ENCODE measurements around the gene LAMA4.

LAMA4 gene

GRCh38 chr6:112231594-112232060 lies 22.7 kb downstream of the LAMA4 start:
- TF ChIP-seq CTCF (conservative IDR thresholded peaks at IDR 0.05; ENCODE audit: low read depth, low read length) = no peak
- Histone ChIP-seq H3K27me3 (ENCODE audit: insufficient read depth, low read depth) (no peaks in the 10 kb centered on the region), H3K79me2 (ENCODE audit: insufficient read depth, low read depth) (no peaks in the 10 kb centered on the region), H2AFZ (ENCODE audit: low read depth) (no peak overlapping the region), H3K9ac (no peak overlapping the region), H3K4me1 (ENCODE audit: low read depth, poor library complexity, severe bottlenecking) (no peaks in the 10 kb centered on the region), H3K27ac (no peak overlapping the region), H4K20me1 (ENCODE audit: insufficient read depth) (no peaks in the 10 kb centered on the region), H3K4me2 (no peak overlapping the region), H3K36me3 (ENCODE audit: insufficient read depth) (no peaks in the 10 kb centered on the region), H3K4me3 (IDR thresholded peaks at IDR 0.05; ENCODE audit: insufficient read depth, low read depth, low read length) (no peak overlapping the region)

- Histone ChIP-seq H3K4me2 (no peak overlapping the region), H4K20me1 (ENCODE audit: insufficient read depth) (no peaks in the 10 kb centered on the region), H3K36me3 (ENCODE audit: insufficient read depth) (no peaks in the 10 kb centered on the region), H3K9ac (no peak overlapping the region), H3K4me1 (ENCODE audit: low read depth, poor library complexity, severe bottlenecking) (no peaks in the 10 kb centered on the region), H3K4me3 (IDR thresholded peaks at IDR 0.05; ENCODE audit: insufficient read depth, low read depth, low read length) (no peak overlapping the region), H3K27ac (no peak overlapping the region), H2AFZ (ENCODE audit: low read depth) (no peak overlapping the region), H3K79me2 (ENCODE audit: insufficient read depth, low read depth) (no peaks in the 10 kb centered on the region), H3K27me3 (ENCODE audit: insufficient read depth, low read depth) (no peaks in the 10 kb centered on the region)
- TF ChIP-seq CTCF (conservative IDR thresholded peaks at IDR 0.05; ENCODE audit: low read depth, low read length) = no peak
These were observed 23.2 kb downstream of the LAMA4 start for GRCh38 chr6:112231164-112231563.

- no peak for TF ChIP-seq CTCF (conservative IDR thresholded peaks at IDR 0.05; ENCODE audit: low read depth, low read length)
- no peak overlapping the region for H3K4me2 ChIP-seq
- H4K20me1 ChIP-seq (ENCODE audit: insufficient read depth) = no peaks in the 10 kb centered on the region
- no peaks in the 10 kb centered on the region for H3K36me3 ChIP-seq (ENCODE audit: insufficient read depth)
- no peaks in the 10 kb centered on the region for H3K4me1 ChIP-seq (ENCODE audit: low read depth, poor library complexity, severe bottlenecking)
- no peaks in the 10 kb centered on the region for H3K27me3 ChIP-seq (ENCODE audit: insufficient read depth, low read depth)
- H2AFZ ChIP-seq (ENCODE audit: low read depth) = no peak overlapping the region
- H3K27ac ChIP-seq = no peak overlapping the region
- H3K4me3 ChIP-seq (IDR thresholded peaks at IDR 0.05; ENCODE audit: insufficient read depth, low read depth, low read length) = no peak overlapping the region
- H3K9ac ChIP-seq = no peak overlapping the region
- no peaks in the 10 kb centered on the region for H3K79me2 ChIP-seq (ENCODE audit: insufficient read depth, low read depth)
These were observed 25.7 kb downstream of the LAMA4 start for GRCh38 chr6:112228480-112229332.

- H2AFZ ChIP-seq (ENCODE audit: low read depth) = no peak overlapping the region
- no peaks in the 10 kb centered on the region for H4K20me1 ChIP-seq (ENCODE audit: insufficient read depth)
- H3K27me3 ChIP-seq (ENCODE audit: insufficient read depth, low read depth) = no peaks in the 10 kb centered on the region
- no peak overlapping the region for H3K4me3 ChIP-seq (IDR thresholded peaks at IDR 0.05; ENCODE audit: insufficient read depth, low read depth, low read length)
- no peak overlapping the region for H3K4me2 ChIP-seq
- H3K9ac ChIP-seq = no peak overlapping the region
- no peaks in the 10 kb centered on the region for H3K4me1 ChIP-seq (ENCODE audit: low read depth, poor library complexity, severe bottlenecking)
- no peak for TF ChIP-seq CTCF (conservative IDR thresholded peaks at IDR 0.05; ENCODE audit: low read depth, low read length)
- no peaks in the 10 kb centered on the region for H3K79me2 ChIP-seq (ENCODE audit: insufficient read depth, low read depth)
- no peak overlapping the region for H3K27ac ChIP-seq
- no peaks in the 10 kb centered on the region for H3K36me3 ChIP-seq (ENCODE audit: insufficient read depth)
These were observed 26.4 kb downstream of the LAMA4 start for GRCh38 chr6:112227992-112228391.

Data from KMS-11 (cell line).